ENCODE results near the gene RNF169. TPM values are rescaled to one million over a fixed set of nuclear protein-coding genes. Genes with fewer than 3 reads are reported as not detected.

The RNF169 gene
- polyA plus RNA-seq, 4 donors, result 18.9 to 19.4 (median 19.1) TPM

- DNase-seq (ENCODE audit: low read depth in 4 of 4, low spot score in 3 of 4), result no peak
These were observed 112.1 kb downstream of the RNF169 start for GRCh38 chr11:74860743-74861142.

- no peak for DNase-seq (ENCODE audit: low read depth in 4 of 4, low spot score in 3 of 4)
These were observed 114.8 kb downstream of the RNF169 start for GRCh38 chr11:74863410-74863809.

GRCh38 chr11:74866557-74866956 is 117.9 kb downstream of the RNF169 start:
- no peak for DNase-seq (ENCODE audit: low read depth in 4 of 4, low spot score in 3 of 4)

- no peak for DNase-seq (ENCODE audit: low read depth in 4 of 4, low spot score in 3 of 4)
These were observed 121.8 kb downstream of the RNF169 start for GRCh38 chr11:74870485-74870884.

GRCh38 chr11:74871037-74871436 is 122.4 kb downstream of the RNF169 start:
- no peak for DNase-seq (ENCODE audit: low read depth in 4 of 4, low spot score in 3 of 4)

- DNase-seq (ENCODE audit: low read depth in 4 of 4, low spot score in 3 of 4), result no peak
These were observed 128.5 kb downstream of the RNF169 start for GRCh38 chr11:74877132-74877531.

Other genes starting within 250 kb of the RNF169 start
- 10 to 100 TPM; 24.3 to 36.1 (median 35.2) TPM for gene POLD3, start 156.3 kb upstream of the RNF169 start, polyA plus RNA-seq (ENCODE audit: insufficient read length in 4 of 4)
- under 1 TPM; 0.10 to 1.00 (median 0.40) TPM for gene CHRDL2, start 17.4 kb upstream of the RNF169 start, polyA plus RNA-seq (ENCODE audit: insufficient read length in 4 of 4)
- 10 to 100 TPM in 3 of 4 donors, 1 to 10 TPM in 1; 9.5 to 16.9 (median 13.3) TPM for gene XRRA1, start 200.2 kb downstream of the RNF169 start, polyA plus RNA-seq (ENCODE audit: insufficient read length in 4 of 4)
- 100 to 1,000 TPM; 194 to 295 (median 230) TPM for gene SPCS2, start 200.4 kb downstream of the RNF169 start, polyA plus RNA-seq (ENCODE audit: insufficient read length in 4 of 4)
- gene NEU3, start 240.1 kb downstream of the RNF169 start, polyA plus RNA-seq (ENCODE audit: insufficient read length in 4 of 4), result 10 to 100 TPM in 2 of 4 donors, 1 to 10 TPM in 2; 7.9 to 12.5 (median 10.5) TPM

Measured in left renal pelvis (tissue), 4 donors.